ENCODE results near the gene PCCA.
"Not testable (repeated sequence)": the region's sequence is repeated elsewhere in the genome, so short reads cannot be mapped to it uniquely, and the experiment has no call there.

PCCA gene

DNA sequence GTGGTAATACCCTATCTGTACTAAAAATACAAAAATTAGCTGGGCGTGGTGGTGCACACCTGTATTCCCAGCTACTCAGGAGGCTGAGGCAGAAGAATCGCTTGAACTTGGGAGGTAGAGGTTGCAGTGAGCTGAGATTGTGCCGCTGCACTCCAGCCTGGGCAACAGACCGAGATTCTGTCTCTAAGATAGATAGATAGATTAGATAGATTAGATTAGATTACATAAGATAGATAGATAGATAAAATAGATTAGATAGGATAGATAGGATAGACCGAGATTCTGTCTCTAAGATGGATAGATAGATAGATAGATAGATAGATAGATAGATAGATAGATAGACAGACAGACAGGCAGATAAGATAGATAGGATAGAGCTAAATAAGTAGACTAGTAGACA lies 435.8 kb downstream of the PCCA start:
- not testable (repeated sequence) for DNase-seq (ENCODE audit: low read depth in 2 of 2)

DNA sequence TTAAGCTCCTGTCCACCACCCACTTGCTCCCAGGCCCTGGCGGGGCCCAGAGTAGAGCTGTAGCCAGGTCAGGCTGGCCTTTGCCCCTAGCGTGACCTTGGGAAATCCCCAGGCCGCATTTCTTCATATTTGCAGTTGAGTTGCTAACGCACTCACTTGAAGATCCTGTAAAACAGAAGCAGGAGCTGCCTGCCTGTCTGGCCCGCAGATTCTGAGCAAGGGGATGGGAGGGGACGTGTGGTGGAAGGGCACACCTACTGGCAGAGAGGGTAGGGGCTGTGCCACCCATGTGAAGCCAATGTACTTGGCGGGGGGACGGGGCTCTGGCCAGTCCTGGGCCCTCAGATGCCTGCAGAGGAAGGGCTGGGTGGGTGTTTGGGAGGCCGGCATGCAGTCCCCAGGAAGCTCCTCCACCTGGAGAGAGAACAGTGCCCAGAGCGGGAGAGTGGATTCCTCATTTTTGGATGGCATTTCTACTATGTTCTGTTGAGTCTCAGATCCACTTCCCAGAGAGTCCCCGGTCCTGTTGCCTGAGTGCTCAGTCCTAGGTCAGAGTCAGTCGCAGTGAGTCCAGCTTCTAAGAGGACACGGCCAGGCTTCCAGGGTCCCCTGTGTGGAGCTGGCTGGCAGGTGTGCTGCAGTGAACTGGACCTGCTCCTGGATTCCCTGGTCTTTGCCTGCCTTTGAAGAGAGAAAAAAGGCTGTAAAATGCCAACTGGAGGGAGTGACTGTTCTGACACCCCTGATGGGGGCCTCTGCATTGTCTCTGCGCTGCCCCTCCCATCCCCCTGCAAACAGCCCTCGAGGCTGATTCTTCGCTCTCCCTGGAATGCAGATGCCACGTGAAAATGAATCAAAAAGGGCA lies 436.8 kb downstream of the PCCA start:
- DNase-seq (ENCODE audit: low read depth in 2 of 2): no peak

GRCh38 chr13:100526318-100527000 lies 437.6 kb downstream of the PCCA start:
- DNase-seq (ENCODE audit: low read depth in 2 of 2): no peak

DNA sequence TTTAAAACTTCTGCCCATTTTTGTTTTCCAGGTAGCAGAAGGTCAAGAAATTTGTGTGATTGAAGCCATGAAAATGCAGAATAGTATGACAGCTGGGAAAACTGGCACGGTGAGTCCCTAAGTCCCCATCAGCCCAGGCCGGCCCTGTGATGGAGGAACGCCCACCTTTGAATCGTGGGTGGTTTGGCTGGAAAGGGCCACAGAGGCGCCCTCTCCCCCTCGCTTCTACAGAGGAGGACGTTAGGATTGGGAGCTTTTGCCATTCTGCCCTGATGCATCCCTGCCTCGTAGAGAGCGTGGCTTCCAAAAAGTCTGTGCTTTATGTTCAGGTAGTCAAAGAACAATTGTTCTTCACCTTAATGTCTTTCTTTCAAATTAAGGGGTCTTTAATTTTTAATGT lies 438.8 kb downstream of the PCCA start:
- no peak for DNase-seq (ENCODE audit: low read depth in 2 of 2)

GRCh38 chr13:100528353-100528752 lies 439.5 kb downstream of the PCCA start:
- DNase-seq (ENCODE audit: low read depth in 2 of 2): no peak

DNA sequence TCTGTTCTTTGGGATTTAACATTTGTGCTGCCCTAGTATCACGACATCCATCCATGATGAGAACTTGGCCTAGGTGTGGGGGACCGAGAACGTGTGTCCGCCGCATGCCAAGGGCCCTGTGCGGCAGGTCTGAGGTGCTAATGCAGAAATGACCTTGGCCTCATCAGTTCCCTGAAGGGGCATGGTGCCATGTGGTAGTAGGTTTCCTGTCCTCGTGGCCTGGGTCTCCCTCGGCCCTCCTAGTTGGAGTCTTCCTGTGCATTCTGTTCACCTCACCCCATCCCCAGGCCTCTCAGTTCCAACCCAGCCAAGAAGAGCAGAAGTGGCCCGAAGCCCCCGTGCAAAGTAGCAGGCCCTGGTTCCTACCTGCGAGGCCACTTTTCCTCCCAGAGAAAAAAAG lies 439.9 kb downstream of the PCCA start:
- DNase-seq (ENCODE audit: low read depth in 2 of 2): no peak

GRCh38 chr13:100529666-100530377 lies 440.9 kb downstream of the PCCA start:
- DNase-seq (ENCODE audit: low read depth in 2 of 2): no peak

- no peak for DNase-seq (ENCODE audit: low read depth in 2 of 2)
Measured at GRCh38 chr13:100530671-100531213, 441.8 kb downstream of the PCCA start.

DNA sequence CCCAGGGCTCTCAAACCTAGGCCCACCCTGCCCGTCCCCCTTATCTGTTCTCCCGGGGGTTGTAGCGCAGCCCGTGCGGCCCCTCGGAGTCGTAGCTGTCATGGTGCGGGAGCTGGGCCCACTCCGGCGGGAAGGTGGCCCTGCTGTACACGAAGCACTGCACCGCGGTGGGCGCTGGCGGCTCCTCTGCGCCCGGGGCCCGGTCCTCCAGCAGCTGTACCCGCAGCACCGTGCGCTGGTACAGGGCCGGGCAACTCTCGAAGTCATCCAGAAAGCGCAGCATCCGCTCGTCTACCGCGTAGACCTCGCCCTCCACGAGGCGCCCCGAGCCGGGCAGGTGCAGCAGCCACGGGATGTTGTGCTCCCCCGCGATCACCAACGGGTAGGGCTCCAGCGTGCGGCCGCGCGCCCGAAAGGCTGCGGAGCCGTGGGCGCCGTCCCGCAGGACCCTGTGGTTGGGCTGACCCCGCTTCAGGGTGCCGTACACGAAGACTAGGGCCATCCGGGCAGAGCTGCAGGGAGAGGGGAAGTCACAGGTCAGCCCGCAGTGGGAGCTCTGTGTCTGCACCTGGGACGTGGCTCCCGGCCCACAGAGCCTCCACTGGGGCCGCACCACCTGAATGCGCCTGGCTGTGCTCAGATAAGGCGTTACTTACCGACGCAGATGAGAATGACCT lies 443.3 kb downstream of the PCCA start:
- no peak for DNase-seq (ENCODE audit: low read depth in 2 of 2)

DNA sequence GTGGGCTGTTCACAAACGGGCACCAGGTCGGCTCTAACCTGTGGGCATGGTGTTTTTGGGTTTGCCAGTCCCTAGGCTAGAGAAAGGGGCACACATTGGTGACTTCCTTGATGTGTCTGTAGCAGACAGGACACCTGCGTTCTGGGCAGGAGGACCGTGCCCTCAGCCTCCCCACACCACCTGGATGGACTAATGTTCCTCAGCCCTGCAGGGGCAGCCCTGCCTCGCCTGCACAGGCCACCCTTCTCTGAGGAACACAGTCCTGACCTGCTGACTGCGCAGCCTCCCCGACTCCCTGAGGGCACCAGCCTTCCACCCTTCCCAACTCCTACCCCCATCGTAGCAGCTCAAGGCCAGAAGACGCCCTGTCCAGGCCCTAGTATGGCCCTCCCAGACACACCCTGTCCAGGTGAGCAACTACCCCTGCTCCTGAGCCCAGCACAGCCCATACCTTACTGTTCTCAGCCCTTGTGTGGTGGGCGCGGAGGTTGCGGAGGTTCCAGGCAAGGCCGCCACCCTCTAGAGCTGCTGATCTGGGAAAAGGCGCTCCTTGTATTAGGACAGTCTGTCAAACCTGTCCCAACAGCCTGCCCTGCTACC lies 444.0 kb downstream of the PCCA start:
- DNase-seq (ENCODE audit: low read depth in 2 of 2): no peak

- DNase-seq (ENCODE audit: low read depth in 2 of 2): no peak
Measured at GRCh38 chr13:100533588-100534041, 444.7 kb downstream of the PCCA start.

- DNase-seq (ENCODE audit: low read depth in 2 of 2): no peak
Measured at GRCh38 chr13:100534147-100534843, 445.4 kb downstream of the PCCA start.

GRCh38 chr13:100534911-100535310 lies 446.0 kb downstream of the PCCA start:
- no peak for DNase-seq (ENCODE audit: low read depth in 2 of 2)

- DNase-seq (ENCODE audit: low read depth in 2 of 2): no peak
Measured at GRCh38 chr13:100535426-100536135, 446.7 kb downstream of the PCCA start.

DNA sequence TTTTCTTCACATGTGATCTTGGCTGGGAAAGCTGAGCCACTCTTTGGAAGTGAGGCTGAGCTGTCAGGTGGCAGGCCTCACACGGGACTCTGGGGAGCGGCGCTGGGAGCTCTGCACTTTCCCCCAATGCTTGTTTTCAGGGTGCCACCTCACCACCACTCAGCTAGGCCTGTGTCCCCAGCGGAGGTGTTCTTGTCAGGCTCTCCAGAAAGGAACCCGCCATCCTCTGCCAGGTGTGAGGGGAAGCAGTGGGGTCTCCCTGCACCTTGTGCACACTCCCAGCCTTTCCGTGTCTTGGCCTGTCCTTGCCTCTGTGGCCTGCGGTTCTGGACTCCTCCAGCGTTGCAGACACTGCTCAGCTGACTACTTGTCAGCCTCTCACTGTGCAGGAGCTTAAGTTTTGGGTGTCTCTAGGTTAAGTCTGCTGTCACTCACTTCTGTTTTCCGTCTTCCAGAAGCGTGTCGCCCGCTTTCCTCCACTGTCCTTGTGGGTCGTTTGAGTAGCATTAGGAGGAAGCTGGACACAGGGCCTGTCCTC lies 447.8 kb downstream of the PCCA start:
- no peak for DNase-seq (ENCODE audit: low read depth in 2 of 2)

DNA sequence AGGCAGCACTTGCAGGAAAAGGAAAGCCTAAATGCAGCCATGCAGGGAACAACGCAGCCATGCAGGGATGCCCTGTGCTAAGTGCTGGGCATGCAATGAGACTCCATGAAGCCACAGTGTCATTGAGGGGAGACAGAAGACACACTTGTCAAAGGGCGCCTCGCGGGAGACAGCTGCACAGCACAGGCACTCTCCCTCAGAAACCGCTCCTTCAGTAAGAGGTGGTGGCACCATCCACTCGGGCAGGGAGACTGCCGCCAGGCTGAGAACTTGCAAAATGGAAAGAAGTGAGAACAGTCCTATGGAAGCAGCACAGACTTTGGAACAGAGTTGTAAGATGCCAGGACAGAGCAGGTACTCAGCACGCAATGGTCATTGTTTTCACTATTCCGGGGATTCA lies 448.6 kb downstream of the PCCA start:
- no peak for DNase-seq (ENCODE audit: low read depth in 2 of 2)

- DNase-seq (ENCODE audit: low read depth in 2 of 2): no peak
Measured at GRCh38 chr13:100537951-100538462, 449.1 kb downstream of the PCCA start.

GRCh38 chr13:100540621-100541020 lies 451.7 kb downstream of the PCCA start:
- no peak for DNase-seq (ENCODE audit: low read depth in 2 of 2)
